Measurements from ENCODE around the gene ACAA2. TPM values are rescaled to one million over a fixed set of nuclear protein-coding genes. Genes with fewer than 3 reads are reported as not detected.

ACAA2 gene
- total RNA-seq, 2 donors from 2014 or later = 47.0 to 86.9 TPM

DNA sequence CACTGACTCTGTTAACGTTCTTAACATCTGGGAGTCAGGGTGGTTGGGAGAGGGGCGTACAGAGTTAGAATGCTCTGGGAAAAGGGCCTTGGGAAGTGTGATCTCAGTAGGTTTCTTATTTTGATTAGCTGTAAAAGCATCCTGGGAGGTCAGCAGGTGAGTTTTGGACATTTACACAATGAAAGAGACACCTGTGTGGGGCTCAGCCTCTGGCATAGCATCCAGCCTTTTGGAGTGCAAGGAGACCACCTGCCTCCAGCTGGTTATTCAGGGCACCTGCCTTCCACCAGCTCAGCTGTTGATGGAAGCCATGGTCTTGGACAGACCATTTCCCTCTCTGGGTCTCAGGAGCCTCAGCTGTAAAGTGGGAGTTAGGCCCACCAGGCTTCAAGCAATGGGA, 49.7 kb downstream of the ACAA2 start:
- H3K27ac Mint-ChIP-seq = no peak overlapping the region
- ATAC-seq (no peak), DNase-seq (ENCODE audit: low spot score in 2 of 2) (no peak)
- no peaks in the 10 kb centered on the region for H3K36me3 Mint-ChIP-seq
- H3K9me3 Mint-ChIP-seq = no peaks in the 10 kb centered on the region

DNA sequence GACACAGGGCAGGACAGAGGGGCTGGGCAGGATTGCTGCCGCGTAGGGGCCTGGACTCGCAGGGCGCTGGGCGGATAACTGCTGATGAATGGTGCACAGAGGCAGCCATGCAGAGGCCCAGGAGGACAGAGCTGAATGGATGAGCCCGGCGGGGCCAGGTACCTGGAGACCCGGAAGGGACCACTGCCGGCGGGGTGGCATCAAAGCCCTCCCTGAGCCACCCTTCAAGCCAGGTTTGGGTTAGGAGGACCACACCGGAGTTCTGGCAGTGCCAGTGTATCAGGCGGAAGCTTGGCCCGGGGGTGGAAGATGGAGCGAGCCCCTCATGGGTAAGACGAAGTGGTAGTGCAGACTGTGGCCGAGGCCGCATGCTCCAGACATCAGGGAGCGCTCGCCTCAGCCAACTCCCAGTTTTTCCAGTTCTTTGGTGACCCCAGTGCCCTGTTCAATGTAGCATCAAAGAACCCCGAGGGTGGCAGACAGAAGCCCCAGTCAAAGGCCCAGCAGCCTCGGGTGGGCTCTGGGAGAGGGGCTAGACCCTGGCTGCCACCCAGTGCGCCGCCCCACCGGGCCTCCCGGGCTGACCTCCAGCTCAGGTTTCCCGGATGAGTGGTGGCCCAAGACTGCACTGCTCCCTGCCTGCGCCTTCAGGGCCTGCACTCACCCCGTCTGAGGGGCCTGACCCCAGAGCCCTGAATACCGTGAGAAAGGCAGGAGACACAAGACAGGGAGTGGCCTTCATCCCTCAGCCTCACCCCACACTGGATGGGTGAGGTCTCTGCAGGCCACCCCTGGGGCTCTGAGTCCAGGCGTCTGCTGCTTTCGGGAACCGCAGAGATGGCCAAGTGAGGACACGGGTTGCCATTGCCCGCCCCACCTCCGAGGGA, 50.9 kb downstream of the ACAA2 start:
- Mint-ChIP-seq H3K27ac (no peak overlapping the region), H3K9me3 (no peaks in the 10 kb centered on the region)
- ATAC-seq = peak in 1 of 2 donors; percentile 11

GRCh38 chr18:49761771-49762170, 51.6 kb downstream of the ACAA2 start:
- DNase-seq (ENCODE audit: low spot score in 2 of 2) (no peak), ATAC-seq (no peak)
- Mint-ChIP-seq H3K27ac (no peak overlapping the region), H3K9me3 (no peaks in the 10 kb centered on the region), H3K36me3 (no peaks in the 10 kb centered on the region)

More for the DNA sequence above, 50.9 kb downstream of the ACAA2 start:
- DNase-seq (ENCODE audit: low spot score in 2 of 2) = no peak
- H3K36me3 Mint-ChIP-seq = no peaks in the 10 kb centered on the region

DNA sequence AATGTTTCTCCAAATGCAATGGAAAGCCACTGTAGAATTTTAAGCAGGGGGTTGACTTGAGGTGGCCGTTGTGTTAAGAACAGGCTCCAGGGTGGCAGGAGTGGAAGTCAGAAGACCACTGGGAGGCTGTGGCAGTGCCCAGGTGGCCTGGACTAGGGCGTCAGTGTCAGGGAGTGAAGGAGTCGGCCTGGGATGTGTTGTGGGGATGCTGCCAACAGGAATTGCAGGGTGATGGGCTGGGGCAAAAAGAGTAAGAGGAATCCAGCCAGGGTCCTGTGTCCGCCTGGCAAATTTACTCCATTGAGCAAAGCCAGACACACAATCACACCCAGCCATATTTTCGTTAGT, 55.1 kb downstream of the ACAA2 start:
- Mint-ChIP-seq H3K9me3 (peaks cover 0 to 5% of the 10 kb centered on the region in 2 donors), H3K27ac (no peak overlapping the region), H3K36me3 (no peaks in the 10 kb centered on the region)
- no peak for DNase-seq (ENCODE audit: low spot score in 2 of 2)
- ATAC-seq = no peak

DNA sequence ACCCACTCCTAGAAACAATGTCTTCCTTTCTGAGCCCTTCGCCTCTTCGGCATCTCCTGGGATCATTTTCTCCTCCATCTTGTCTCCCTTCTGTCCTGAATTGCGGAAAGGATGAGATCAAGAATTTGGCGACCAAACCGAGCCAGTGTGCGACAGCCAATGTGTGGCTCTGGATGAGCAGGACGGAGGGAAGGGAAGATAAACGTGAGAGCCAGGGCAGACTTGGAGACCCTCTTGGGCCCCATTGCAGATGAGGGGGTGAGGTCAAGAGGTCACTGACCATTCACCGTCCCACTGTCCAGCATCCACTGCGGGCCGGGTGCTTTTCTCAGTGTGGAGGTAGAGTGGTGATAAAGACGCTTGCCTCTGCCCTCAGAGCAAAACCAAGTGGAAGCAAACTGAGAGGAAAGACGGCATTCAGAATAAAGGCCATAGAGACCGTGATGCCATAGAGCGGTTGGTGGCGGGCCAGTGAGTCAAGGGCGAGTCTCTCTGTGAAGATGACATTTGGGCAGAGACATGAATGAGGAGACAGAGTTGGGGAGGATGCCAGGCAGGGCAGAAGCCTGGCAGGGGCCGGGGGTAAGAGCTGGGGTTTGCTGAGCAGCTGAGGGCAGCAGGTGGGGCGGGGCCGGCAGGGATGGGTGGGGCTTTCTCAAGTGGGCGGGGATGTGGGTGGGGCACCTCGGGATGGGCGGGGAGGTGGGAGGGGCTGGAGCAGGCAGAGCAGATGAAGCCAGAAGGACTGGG, 55.6 kb downstream of the ACAA2 start:
- Mint-ChIP-seq H3K36me3 (no peaks in the 10 kb centered on the region), H3K9me3 (peaks cover 0 to 5% of the 10 kb centered on the region in 2 donors), H3K27ac (no peak overlapping the region)
- no peak for DNase-seq (ENCODE audit: low spot score in 2 of 2)
- no peak for ATAC-seq

DNA sequence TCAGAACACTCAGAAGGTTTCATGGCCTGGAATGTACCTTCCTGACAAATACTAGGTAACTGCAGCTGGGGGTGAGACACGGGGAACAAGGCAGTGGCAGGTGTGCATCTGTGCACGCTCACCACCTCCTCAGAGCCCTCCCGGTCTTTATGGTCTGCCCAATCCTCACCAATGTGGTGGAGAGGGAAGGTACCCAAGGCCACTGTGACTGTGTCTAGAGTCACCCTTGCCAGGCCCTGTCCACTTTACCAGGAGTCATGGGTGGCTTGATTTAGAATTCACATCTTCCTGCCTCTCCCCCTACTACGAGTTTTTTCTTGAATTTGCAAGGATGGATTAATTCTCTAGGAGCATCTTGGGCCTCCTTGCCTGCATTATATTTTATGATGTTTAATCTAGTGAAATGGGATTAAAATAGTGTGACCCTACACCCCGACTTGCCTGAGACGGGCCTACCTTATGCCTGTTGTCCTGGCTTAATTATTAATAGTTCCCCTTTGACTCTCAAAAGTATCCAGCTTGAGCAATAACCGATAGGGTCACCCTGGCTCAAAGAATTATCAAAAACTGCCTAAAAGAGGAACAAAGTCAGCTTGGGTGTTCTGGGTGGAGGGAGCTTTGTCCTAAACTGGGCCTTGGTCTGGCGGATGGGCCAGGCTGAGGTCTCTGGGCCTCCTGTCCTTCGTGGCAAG, 56.5 kb downstream of the ACAA2 start:
- Mint-ChIP-seq H3K27ac (no peak overlapping the region), H3K9me3 (peaks cover 0 to 5% of the 10 kb centered on the region in 2 donors), H3K36me3 (no peaks in the 10 kb centered on the region)
- ATAC-seq = no peak
- DNase-seq (ENCODE audit: low spot score in 2 of 2) = no peak

DNA sequence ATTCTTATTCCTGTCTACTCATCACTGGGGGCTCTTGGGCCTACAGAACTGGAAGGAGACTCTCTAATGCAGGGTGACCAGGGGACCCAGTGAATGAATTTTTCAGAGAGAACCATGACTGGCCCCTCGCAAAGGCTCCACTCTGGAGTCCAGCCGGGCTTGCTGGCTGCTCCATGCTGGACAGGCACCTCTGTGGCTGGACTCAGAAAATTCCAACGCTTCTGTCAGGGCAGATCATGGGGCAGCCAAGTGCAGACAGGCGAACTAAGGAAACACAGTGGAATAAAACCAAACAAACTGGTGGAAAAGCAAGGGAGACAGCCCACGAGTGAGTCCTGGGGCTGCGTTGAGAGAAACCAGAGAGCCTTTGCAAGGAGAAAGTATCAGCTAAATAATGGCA, 57.2 kb downstream of the ACAA2 start:
- DNase-seq (ENCODE audit: low spot score in 2 of 2) (no peak), ATAC-seq (no peak)
- H3K36me3 Mint-ChIP-seq = no peaks in the 10 kb centered on the region
- H3K27ac Mint-ChIP-seq = no peak overlapping the region
- H3K9me3 Mint-ChIP-seq = peaks cover 0 to 5% of the 10 kb centered on the region in 2 donors

- Mint-ChIP-seq H3K9me3 (peaks cover 0 to 5% of the 10 kb centered on the region in 2 donors), H3K27ac (no peak overlapping the region), H3K36me3 (no peaks in the 10 kb centered on the region)
- ATAC-seq = no peak
- DNase-seq (ENCODE audit: low spot score in 2 of 2) = no peak
These were observed 57.8 kb downstream of the ACAA2 start for GRCh38 chr18:49755489-49755888.

- Mint-ChIP-seq H3K9me3 (peaks cover 0 to 5% of the 10 kb centered on the region in 2 donors), H3K36me3 (no peaks in the 10 kb centered on the region), H3K27ac (no peak overlapping the region)
- no peak for ATAC-seq
- no peak for DNase-seq (ENCODE audit: low spot score in 2 of 2)
These were observed 58.5 kb downstream of the ACAA2 start for GRCh38 chr18:49754866-49755265.

DNA sequence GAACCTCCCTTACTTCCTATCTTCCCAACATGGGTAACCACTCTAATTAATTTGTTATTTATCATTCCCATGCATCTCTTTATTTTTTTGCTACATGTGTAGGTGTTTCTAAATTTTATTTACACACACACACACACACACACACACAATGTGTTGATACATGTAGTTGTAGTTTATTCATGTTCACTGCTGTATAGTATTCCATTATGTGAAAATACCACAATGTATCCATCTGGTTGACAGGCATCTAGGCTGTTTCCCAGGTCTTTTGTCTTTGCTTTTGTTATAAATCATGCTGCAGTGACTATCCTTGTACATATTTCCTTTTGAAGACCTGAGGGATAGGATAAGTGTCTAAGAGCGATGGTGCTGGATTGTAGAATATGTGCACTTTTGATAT, 59.7 kb downstream of the ACAA2 start:
- H3K9me3 Mint-ChIP-seq = peaks cover 0 to 5% of the 10 kb centered on the region in 2 donors
- ATAC-seq (no peak), DNase-seq (ENCODE audit: low spot score in 2 of 2) (no peak)
- H3K36me3 Mint-ChIP-seq = no peaks in the 10 kb centered on the region
- no peak overlapping the region for H3K27ac Mint-ChIP-seq

- Mint-ChIP-seq H3K36me3 (no peaks in the 10 kb centered on the region), H3K27ac (no peak overlapping the region), H3K9me3 (peaks cover 0 to 8% of the 10 kb centered on the region in 2 donors)
- ATAC-seq = no peak
- no peak for DNase-seq (ENCODE audit: low spot score in 2 of 2)
These were observed 61.3 kb downstream of the ACAA2 start for GRCh38 chr18:49752095-49752457.

GRCh38 chr18:49751427-49752094, 61.8 kb downstream of the ACAA2 start:
- Mint-ChIP-seq H3K27ac (no peak overlapping the region), H3K9me3 (peaks cover 0 to 9% of the 10 kb centered on the region in 2 donors), H3K36me3 (no peaks in the 10 kb centered on the region)
- DNase-seq (ENCODE audit: low spot score in 2 of 2) = no peak
- ATAC-seq = no peak

GRCh38 chr18:49749563-49749962, 63.8 kb downstream of the ACAA2 start:
- peaks cover 0 to 9% of the 10 kb centered on the region in 2 donors for H3K9me3 Mint-ChIP-seq
- H3K36me3 Mint-ChIP-seq = no peaks in the 10 kb centered on the region
- DNase-seq (ENCODE audit: low spot score in 2 of 2) (no peak), ATAC-seq (no peak)
- H3K27ac Mint-ChIP-seq = no peak overlapping the region

DNA sequence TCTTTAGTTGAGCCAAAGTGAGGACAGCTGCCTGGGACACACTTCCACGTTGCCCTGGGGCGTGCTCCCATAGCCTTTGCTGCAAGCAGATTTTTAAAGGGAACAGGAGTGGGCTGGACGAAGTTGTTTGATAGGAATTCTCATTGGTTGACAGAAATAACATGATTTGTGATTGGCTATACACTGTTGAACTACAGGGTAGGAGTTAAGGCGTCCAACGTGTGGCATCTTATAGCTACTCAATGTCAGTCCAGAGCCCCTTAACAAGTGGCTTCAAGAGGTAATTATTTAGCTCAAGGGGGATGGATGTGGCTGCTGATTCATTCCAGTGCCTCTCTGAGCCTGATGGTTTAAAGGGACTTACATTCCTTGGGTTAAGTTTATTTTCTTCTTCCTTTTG, 65.5 kb downstream of the ACAA2 start:
- no peaks in the 10 kb centered on the region for H3K36me3 Mint-ChIP-seq
- H3K9me3 Mint-ChIP-seq = peaks cover 0 to 3% of the 10 kb centered on the region in 2 donors
- ATAC-seq = no peak
- no peak for DNase-seq (ENCODE audit: low spot score in 2 of 2)
- H3K27ac Mint-ChIP-seq = no peak overlapping the region

DNA sequence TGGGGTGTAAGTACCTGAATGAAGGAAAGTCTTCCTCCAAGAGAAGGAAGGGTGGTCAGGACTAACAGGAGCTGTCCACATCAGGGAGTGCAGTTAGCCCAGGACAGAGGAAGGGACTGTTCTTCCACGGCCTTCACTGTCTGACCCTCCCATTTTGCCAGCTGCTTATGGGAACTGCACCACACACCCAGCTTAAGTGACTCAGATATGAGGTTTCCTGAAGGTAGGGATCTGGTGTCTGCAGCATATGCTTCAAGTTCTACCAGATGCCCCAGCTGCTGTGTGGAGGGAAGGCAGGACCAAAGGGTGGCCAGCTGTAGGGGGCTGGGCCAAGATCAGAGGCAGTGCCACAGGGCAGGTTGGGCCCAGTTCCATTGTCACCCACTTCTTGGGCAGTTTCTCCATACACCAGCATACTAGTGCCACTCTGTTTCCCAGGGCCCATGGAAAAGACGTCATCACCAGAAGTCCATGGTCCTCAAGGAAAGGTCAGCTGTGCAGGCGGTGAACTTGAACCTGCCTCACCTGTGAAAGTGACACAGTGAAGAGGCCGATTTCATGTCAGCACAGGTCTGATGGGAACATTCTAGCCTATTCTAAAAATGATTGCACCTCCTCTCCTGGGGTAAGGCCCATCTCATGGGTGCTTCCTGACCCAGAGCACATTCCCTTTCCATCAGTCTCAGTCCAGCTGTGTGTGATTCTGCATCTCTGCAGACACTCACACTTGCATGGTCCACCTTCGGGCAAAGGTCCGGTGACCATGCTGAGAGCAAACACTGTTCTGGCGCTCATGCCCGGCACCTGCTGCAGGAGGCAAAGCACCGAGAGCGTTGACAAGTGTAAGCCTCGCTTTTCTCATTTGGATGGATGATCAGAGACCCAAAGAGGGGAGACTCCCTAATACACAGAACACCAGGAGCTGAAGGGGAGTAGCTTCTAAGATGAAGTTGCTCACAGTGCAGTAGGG, 68.0 kb downstream of the ACAA2 start:
- DNase-seq (ENCODE audit: low spot score in 2 of 2) (no peak), ATAC-seq (no peak)
- H3K36me3 Mint-ChIP-seq = no peaks in the 10 kb centered on the region
- H3K27ac Mint-ChIP-seq = no peak overlapping the region
- H3K9me3 Mint-ChIP-seq = peaks cover 0 to 3% of the 10 kb centered on the region in 2 donors

All from activated naive CD4-positive, alpha-beta T cell treated with anti-CD3 and anti-CD28 coated beads, Interleukin-2, amount 50 U/mL, for 72 hours (primary cell).